HCT116 (cell line): ENCODE results near the gene THTPA.
A peak's percentile ranks its signal among the peaks of the same experiment; 100 is the strongest.

ENCODE experiments used
- EZH2 ChIP-seq: fragments of 200-600 bp; sonication (generic); IDR thresholded peaks from 2 replicates; pipeline ENCODE4 v1.6.1; 2017; ENCODE audit warnings: antibody characterized with exemption, mixed run types
- JUND ChIP-seq: IDR thresholded peaks from 2 replicates; pipeline ENCODE4 v1.6.1; 2012
- POLR2A ChIP-seq: IDR thresholded peaks from 2 replicates; pipeline ENCODE4 v1.7.0; 2011; ENCODE audit warnings: borderline replicate concordance; ENCODE audit not compliant: insufficient read depth, insufficient read length; ENCODE audit errors: extremely low read depth
- SP1 ChIP-seq: IDR thresholded peaks from 2 replicates; pipeline ENCODE4 v1.6.1; 2012; ENCODE audit warnings: low read depth
- SRF ChIP-seq: IDR thresholded peaks from 2 replicates; pipeline ENCODE4 v1.6.1; 2012; ENCODE audit warnings: low read depth
- YY1 ChIP-seq: IDR thresholded peaks from 2 replicates; pipeline ENCODE4 v1.6.1; 2011; ENCODE audit warnings: low read length, low read depth, moderate library complexity, mild to moderate bottlenecking; ENCODE audit not compliant: insufficient replicate concordance; ENCODE audit errors: extremely low read depth
- TF ChIP-seq, protein P1 (sequence below), 3 experiments: fragments of 200-600 bp in 1 of 3; sonication (generic) in 1 of 3; IDR thresholded peaks in 2 of 3; conservative IDR thresholded peaks in 1 of 3; 2 replicates each; pipeline ENCODE4 v1.5.1; 2012 to 2017; ENCODE audit warnings: low read depth in 2 of 3, low read length in 2 of 3, antibody characterized with exemption in 1 of 3, borderline replicate concordance in 1 of 3, control low read depth in 1 of 3, mild to moderate bottlenecking in 1 of 3, mixed read lengths in 1 of 3, mixed run types in 1 of 3, moderate library complexity in 1 of 3; ENCODE audit not compliant: insufficient read depth in 1 of 3
- TF ChIP-seq, protein P2 (sequence below): IDR thresholded peaks from 2 replicates; pipeline ENCODE4 v1.6.1; 2012

DNA sequence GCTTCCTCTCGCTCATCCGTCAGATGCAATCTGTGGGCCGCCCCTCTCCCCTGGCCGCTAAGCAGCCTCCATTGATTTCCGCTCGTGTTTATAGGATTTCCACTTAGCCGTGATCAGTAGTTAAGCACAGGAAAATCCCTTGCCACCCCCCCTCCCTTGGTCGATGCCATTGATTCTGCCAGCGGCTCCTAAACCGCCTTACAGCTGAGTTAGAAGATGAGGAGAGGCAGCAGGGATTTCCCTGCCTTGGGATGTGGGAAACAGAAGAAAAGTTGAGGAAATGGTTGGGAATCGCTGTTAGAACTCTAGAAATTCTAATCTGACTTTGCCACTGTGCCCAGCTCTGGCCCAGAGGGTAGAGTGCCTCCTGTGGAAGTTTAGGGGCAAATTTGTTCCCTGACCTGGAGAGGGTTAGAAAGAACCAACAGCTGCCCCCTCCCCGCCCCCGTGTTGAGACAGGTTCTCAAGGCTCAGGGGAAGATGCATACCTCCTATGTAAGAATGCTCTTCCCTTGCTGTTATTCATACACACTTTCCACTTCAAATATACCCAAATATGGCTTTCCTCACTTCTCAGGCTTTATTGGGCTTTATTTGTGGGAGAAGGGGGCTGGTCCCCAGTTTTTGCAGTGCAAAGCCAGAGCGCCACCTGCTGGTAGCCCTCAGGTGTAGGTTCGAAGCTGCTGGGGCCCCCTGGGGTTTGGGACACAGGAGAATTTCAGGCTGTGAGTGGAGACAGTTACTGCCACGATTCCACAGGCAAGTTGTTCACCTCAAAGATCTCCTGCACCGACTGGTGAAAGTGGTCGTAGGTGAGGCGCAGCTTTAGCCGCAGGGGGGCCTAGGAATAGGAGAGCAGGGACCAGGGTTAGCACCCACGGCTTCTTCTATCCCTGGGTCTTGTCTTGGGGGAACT lies 3.2 kb downstream of the THTPA start:
- TF ChIP-seq, protein P1, sequence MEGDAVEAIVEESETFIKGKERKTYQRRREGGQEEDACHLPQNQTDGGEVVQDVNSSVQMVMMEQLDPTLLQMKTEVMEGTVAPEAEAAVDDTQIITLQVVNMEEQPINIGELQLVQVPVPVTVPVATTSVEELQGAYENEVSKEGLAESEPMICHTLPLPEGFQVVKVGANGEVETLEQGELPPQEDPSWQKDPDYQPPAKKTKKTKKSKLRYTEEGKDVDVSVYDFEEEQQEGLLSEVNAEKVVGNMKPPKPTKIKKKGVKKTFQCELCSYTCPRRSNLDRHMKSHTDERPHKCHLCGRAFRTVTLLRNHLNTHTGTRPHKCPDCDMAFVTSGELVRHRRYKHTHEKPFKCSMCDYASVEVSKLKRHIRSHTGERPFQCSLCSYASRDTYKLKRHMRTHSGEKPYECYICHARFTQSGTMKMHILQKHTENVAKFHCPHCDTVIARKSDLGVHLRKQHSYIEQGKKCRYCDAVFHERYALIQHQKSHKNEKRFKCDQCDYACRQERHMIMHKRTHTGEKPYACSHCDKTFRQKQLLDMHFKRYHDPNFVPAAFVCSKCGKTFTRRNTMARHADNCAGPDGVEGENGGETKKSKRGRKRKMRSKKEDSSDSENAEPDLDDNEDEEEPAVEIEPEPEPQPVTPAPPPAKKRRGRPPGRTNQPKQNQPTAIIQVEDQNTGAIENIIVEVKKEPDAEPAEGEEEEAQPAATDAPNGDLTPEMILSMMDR (IDR thresholded peaks at IDR 0.05 in 2 of 3, conservative IDR thresholded peaks at IDR 0.05 in 1 of 3; ENCODE audit: borderline replicate concordance in 1 of 3, insufficient read depth in 1 of 3, low read depth in 2 of 3, low read length in 2 of 3) = peak; percentile 73 to 99 (median 98)
- TF ChIP-seq SRF (no peak), SP1 (no peak), YY1 (no peak), EZH2 (no peak), JUND (no peak), POLR2A (no peak)
- TF ChIP-seq, protein P2, sequence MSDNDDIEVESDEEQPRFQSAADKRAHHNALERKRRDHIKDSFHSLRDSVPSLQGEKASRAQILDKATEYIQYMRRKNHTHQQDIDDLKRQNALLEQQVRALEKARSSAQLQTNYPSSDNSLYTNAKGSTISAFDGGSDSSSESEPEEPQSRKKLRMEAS = no peak
